Stromal cell of bone marrow (primary cell): Measurements from ENCODE around the gene FER.
"Not testable (repeated sequence)": the region's sequence is repeated elsewhere in the genome, so short reads cannot be mapped to it uniquely, and the experiment has no call there.

Experiments
- DNase-seq: peaks from one replicate; pipeline ENCODE4 v3.0.0-alpha.2; 2012; ENCODE audit warnings: low read depth

FER gene

GRCh38 chr5:108966910-108967309, 219.2 kb downstream of the FER start:
- DNase-seq = no peak

GRCh38 chr5:108974594-108974993, 226.9 kb downstream of the FER start:
- no peak for DNase-seq

- no peak for DNase-seq
These were observed 228.0 kb downstream of the FER start for GRCh38 chr5:108975697-108976096.

GRCh38 chr5:108983461-108984092, 235.9 kb downstream of the FER start:
- DNase-seq = peak; percentile 1

GRCh38 chr5:108989761-108990392, 242.2 kb downstream of the FER start:
- peak; percentile 2 for DNase-seq

- DNase-seq = not testable (repeated sequence)
These were observed 244.8 kb downstream of the FER start for GRCh38 chr5:108992396-108993085.

- not testable (repeated sequence) for DNase-seq
These were observed 245.7 kb downstream of the FER start for GRCh38 chr5:108993440-108993839.

- DNase-seq = no peak
These were observed 250.0 kb downstream of the FER start for GRCh38 chr5:108997720-108998119.

GRCh38 chr5:108998216-108998615, 250.5 kb downstream of the FER start:
- DNase-seq = no peak

- DNase-seq = no peak
These were observed 256.2 kb downstream of the FER start for GRCh38 chr5:109003928-109004327.

- DNase-seq = no peak
These were observed 257.8 kb downstream of the FER start for GRCh38 chr5:109005297-109006009.

GRCh38 chr5:109006129-109006528, 258.4 kb downstream of the FER start:
- DNase-seq = no peak

GRCh38 chr5:109016300-109016699, 268.6 kb downstream of the FER start:
- no peak for DNase-seq

GRCh38 chr5:109022056-109022455, 274.4 kb downstream of the FER start:
- DNase-seq = no peak

- DNase-seq = not testable (repeated sequence)
These were observed 278.0 kb downstream of the FER start for GRCh38 chr5:109025729-109026128.

- DNase-seq = no peak
These were observed 280.4 kb downstream of the FER start for GRCh38 chr5:109027983-109028607.

GRCh38 chr5:109028608-109029299, 281.1 kb downstream of the FER start:
- no peak for DNase-seq

GRCh38 chr5:109029847-109030246, 282.1 kb downstream of the FER start:
- DNase-seq = no peak

- DNase-seq = no peak
These were observed 282.9 kb downstream of the FER start for GRCh38 chr5:109030360-109031143.

- DNase-seq = no peak
These were observed 286.6 kb downstream of the FER start for GRCh38 chr5:109034306-109034705.

GRCh38 chr5:109035436-109035835, 287.7 kb downstream of the FER start:
- DNase-seq = no peak
